HG02870 (cell line): Measurements from ENCODE around the gene ZNF304.

Experiments used
- ATAC-seq: cut with Tn5 transposase; IDR thresholded peaks from one replicate; pipeline ENCODE4 v1.9.1; 2021; ENCODE audit warnings: mild to moderate bottlenecking, moderate library complexity; ENCODE audit not compliant: unreplicated experiment

Gene ZNF304

DNA sequence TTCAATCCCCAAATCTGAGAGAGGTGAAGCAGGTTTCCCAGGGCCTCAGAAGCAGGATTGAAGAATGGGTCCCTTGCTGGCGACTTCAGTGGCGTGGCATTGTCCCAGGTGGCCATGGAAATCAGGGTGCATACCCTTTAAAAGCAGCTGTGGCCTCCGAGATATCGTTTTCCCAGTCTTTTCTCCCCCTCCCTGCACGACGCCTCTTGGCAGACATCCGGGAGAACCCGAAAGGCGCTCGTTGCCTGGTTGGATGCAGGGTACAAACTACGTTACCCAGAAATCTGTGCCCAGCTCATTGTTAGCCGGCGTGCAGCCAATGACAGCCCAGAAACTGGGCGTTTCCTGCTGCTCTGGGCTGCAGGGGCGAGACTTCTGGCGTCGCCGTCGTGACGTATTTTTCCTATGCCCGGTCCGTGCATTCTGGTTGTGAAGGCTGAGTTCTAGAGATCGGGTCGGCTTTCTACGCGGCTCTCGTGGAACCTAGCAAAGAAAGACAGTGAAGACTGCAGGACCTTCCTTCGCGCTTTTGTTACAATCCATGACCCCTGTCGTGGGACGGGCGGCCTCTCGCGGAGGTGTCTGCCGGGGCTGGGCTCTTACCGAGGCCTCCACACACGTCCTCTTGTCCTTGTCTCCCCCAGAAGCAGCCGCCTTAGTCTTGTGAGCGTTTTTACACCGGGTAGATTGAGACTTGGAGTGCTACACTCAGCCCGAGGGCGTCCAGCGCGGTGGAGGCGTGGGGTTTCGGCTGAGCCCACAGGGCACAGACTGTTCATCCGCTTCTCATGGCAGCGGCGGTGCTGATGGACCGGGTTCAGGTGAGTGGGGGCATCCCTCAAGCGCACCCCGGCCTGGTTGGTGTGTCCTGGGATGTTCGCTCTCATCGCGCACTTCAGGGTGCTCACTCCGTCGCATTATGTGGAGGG is at the start of gene ZNF304:
TSS of gene ZNF304 (plus strand) at position 395 of the 929 bp plus-strand sequence. CDS start at position 789, 394 bp downstream.
- ATAC-seq = peak; percentile 97

DNA sequence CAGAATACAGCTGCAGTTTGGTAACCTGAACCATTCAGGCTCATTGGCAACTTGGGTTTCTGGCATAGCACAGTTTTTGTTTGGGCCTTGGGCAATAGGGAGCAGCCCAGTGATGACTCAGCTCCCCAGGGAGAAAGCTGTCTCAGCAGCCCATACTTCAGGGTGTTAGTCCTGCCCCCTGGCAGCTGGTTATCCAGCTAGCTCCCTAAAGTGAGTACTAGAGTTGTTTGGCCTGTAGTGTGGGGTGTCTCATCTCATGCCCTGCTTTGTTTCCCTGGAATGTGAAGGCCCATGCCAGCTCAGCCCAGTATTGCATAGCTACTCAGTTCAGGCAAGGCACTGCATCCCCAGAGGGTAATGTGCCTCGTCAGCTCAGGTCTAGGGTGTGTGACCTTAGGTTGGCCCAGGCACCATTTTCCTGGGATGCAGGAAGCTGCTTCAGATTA is 49.0 kb upstream of the ZNF304 start:
- ATAC-seq = no peak

DNA sequence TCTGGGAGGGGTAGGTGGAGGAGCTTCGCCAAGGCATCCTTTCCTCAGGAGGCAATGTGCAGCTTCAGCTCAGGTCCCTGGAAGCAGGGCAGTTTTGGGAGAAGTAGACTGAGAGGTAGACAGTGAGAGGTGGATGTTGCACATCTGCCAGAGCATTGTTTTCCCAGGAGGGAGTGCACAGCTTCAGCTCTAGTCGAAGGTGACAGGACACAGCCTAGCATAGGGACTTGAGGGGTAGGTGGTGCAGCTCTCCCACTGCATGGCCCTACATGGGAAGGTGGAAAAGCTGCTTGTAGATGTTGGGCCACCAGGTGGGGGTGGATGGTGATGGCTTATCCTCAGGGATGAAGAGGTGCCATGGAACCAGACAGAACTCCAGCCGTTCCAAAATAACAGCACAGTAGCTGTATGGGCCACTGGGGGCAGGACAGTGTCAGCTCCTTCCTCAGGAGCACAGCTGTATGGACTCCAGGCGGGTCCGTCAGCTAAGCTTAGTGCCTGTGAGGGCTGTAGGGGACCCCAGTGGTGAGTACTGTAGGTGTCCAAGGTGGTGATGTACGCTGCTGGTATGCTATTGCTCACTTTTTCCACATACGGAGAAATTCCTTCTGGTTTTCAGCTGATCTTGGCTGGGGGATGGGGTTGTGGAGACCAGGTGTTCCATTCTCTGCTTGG is 48.2 kb upstream of the ZNF304 start:
- no peak for ATAC-seq

DNA sequence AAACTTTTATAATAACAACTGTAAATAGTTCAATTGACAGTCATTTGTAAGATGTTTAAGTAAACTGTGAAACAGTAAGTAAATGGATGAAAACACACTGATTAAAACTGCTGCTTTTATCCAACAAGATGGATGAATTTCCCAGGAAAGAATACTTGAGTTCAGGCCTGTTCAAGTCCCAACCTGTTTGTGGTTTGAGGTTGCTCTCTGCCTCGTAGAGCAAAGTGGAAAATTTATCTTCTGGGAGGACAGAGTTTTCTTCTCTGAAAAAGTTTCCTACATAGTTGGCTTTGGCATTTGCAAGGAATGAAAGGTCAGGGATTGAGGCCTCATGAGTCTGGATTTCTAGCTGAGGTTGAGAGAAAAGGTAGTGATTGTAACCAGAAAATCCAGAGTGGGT is 46.0 kb upstream of the ZNF304 start:
- ATAC-seq = no peak

DNA sequence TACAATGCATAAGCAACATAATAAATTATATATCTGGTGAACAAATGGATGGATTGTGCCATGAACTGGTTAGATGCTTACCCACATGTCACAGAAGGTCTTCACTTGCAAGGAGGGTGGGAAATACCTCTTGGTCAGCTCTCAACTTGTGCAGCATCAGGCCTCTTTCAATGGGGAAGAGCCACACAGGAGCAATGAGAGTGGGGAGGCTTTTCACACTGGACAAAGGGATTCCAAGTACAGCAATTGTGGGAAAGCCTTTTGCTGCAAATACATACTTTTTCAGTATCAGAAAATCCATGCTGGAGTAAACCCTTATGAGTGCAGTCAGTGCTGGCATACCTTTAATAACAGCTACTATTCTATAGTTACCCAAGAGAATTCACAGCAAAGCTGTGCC is 42.6 kb upstream of the ZNF304 start:
- ATAC-seq = no peak

DNA sequence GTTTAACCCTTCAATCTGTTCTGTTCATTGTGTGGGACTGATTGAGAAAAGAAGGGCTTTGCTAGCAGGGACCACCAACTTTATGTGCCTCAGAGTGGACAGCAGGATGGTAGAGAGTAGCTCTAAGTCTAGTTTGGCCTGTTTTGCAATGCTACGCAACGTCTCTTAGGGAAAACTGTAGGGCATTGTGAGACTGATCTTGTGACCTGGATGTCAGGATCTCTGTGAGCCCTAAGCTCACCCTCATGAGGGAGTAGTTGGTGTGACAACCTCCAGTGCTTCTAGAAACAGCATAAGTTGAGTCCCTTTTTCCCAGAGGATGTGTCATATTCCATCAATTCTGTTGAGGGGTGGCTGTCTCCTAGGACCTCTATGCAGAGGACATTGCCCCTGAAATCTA is 40.3 kb upstream of the ZNF304 start:
- no peak for ATAC-seq

DNA sequence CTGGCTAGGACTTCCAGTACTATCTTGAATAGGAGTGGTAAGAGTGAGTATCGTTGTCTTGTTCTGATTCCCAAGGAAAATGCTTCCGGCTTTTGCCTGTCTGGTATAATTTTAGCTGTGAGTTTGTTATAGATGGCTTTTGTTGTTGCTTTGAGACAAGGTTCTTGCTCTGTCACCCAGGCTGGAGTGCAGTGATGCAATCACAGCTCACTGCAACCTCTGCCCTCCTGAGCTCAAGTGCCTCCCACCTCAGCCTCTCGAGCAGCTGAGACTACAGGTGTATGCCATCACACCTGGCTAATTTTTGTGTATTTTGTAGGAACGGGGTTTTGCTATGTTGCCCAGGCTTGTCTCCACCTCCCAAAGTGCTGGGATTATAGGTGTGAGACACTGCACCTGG is 36.9 kb upstream of the ZNF304 start:
- ATAC-seq = no peak

DNA sequence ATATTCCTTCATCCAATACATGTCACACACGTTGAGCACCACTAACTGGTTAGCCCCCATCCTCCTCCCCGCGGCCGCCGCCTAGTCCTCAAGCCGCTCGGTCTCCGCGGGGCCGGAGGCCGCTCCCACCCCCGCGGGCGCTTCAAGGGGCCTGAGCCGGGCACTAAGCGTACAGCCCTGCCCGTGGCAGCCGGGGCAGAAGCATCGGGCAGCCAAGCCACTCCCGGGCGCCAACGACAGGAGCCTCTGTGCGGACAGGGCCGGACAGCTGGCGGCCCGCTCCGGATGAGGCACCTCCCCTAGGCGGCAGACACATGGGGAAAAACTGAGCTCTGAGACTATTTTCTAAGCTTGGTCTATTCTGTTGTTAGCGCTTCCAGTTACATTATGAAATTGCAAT is 33.6 kb upstream of the ZNF304 start:
- no peak for ATAC-seq

DNA sequence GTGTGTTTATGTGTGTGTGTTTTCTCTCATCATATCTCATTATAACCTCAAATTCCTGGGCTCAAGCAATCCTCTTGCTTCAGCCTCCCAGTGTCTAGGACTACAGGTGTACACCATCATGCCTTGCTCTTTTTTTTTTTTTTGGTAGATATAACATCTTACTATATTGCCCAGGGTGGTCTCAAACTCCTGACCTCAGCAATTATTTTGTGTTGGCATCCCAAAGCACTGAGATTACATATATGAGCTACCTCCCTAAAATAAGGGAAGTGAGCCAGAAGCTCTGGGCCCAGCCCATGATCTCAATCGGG is 31.2 kb upstream of the ZNF304 start:
- ATAC-seq = no peak

DNA sequence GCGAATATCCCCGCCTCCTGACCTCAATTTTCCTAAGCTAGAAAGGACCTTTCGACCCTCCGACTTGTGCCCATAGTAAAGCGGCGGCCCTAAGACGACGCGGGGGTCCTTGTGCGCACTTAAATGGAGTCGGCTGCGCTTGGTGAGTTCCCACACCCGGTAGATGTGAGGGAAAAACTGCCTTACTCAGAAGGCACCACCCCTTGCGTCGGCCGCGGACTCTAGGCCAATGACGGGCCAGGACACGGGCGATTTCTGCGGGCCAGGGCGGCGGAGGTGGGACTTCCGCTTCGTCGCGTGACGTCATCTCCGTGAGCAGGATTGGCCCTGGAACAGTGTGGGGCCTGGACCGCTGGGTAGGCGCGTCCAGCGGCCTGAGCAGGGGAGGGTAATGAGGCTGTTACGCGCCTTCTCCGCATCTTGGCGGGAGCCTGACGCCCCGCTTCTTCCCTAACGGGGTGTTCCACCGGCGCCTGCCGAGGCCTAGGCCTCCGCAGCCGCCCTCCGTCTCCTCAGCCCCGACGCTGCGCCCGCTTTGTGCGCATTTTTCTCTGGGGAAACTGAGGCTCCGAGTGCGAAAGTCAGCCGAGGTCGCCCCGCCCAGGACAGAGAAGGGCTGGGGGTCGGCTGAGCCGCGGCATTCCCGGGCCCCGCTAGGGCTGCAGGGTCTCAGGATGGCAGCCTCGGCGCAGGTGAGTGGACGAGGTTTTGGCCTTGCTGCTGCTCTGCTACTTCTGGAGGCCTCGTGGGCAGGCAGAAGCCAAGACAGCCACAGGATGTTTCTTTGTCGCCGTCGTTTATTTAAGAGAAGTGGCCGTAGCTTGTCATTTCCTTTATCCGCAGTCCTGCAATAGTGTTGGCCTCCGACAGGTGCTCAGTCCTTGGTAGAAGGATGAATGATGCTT is 30.6 kb upstream of the ZNF304 start, which contains the start of gene ZNF543:
TSS of gene ZNF543 (plus strand) at position 293 of the 905 bp plus-strand sequence. CDS start at position 675, 382 bp downstream.
- ATAC-seq = peak; percentile 91

DNA sequence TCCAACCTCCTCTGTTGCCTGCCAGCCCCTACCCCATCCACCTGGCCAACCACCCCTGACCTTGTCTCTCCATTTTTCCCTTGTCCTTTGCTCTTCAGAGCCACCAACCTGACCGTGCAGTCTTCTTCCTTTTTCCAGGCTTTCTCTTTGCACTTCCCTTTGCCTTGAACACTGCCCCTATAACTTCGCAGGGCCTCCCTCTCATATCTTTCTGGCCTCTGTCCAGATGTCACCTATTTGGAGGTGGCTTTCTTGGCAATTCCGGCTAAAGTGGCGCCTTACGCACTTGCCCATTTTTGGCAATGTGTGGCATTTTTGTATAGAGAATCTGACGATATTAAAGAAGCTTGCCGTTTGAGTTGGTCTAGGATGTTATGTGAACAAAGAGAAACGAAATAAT is 30.0 kb upstream of the ZNF304 start:
- no peak for ATAC-seq

DNA sequence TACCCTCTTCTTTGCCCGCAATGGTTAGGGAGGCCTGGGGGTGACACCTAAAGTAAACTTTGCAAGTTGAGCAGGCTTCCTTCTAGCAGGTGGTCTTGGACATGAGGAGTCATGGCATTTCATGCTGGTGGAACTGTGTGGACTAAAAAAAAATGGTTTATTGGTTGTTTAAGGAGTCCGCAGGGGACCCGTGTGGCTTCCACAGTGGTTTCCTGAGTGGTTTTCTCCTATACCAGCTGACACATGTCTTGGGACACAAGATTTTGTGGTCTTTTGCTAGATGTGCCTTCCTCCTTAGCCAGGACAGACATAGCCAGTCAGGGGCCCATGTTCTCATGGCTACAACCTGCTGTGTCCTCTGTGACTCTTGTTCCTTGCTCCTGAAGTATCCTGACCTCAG is 29.3 kb upstream of the ZNF304 start:
- no peak for ATAC-seq

DNA sequence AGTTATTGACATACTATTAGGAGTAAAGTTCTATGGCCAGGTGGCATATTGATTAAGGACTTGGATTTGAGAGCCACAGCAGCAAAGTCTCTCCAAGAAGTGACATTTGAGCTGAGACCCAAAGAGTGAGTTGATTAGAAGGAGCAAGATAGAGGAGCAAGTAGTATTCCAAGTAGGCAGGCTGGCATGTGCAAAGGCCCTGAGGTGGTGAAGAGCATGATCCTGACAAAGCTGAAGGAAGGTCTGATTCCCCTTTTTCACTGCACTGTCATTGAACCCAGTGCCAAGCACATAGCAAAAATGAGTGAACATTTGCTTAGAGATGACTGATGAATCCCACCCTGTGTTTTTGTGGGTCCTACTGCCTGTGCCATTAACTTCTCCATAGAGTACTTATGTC is 26.1 kb upstream of the ZNF304 start:
- no peak for ATAC-seq

DNA sequence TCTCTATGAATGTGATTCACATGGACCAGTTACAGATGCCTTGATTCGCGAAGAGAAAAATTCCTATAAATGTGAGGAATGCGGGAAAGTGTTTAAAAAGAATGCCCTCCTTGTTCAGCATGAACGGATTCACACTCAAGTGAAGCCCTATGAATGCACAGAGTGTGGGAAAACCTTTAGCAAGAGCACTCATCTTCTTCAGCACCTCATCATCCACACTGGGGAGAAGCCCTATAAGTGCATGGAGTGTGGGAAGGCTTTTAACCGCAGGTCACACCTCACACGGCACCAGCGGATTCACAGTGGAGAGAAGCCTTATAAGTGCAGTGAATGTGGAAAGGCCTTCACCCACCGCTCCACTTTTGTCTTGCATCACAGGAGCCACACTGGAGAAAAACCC is 23.1 kb upstream of the ZNF304 start:
- ATAC-seq = no peak

DNA sequence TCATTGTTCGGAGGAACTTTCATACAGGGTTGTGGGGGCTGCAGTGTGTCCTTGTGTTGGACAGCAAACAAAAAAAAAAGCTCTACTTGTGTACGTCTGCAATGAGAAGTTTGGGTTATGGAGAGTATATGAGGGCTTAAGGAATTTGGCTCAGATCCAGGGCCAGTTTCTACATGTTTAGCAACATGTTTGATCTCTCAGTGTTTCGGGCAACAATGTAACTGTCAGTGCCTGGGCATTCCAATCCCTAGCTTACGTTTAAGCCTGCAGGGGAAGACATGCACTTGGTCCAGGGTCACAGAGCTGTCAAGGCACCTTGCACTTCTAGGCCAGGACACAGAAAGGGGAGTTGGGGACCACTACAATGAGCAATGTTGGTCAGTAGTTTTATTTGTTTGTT is 16.9 kb upstream of the ZNF304 start:
- no peak for ATAC-seq

DNA sequence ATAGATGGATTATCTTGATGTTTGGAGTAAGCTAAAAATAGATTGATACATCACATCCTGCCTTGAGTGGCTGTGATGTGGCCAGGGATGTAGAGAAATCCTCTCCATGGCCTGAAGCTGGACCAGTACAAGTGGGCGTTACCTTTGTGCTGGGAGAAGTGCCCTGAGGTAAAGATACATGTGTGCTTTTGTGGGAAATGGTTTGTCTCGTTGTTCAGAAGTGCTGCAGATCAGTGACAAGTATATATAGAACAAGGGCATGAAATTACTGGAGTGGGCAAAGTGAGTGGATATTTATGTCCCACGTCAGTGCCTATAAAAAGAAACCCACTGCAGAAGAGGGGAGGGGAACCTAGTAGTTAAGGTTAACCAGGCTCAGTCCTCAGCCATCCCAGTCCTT is 12.2 kb upstream of the ZNF304 start:
- ATAC-seq = no peak

DNA sequence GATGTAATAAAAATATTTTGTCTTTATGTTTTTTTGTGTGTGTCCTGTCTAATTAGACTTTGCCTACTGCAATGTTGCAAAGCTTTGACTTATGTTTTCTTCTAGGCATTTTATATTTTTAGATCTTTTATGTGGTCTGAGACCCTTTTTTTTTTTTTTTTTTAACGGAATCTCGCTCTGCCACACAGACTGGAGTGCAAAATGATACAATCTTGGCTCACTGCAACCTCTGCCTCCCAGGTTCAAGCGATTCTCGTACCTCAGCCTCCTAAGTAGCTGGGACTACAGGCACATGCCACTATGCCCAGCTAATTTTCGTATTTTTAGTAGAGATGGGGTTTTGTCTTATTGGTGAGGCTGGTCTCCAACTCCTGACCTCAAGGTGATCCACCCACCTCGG is 8.5 kb upstream of the ZNF304 start:
- ATAC-seq = no peak

DNA sequence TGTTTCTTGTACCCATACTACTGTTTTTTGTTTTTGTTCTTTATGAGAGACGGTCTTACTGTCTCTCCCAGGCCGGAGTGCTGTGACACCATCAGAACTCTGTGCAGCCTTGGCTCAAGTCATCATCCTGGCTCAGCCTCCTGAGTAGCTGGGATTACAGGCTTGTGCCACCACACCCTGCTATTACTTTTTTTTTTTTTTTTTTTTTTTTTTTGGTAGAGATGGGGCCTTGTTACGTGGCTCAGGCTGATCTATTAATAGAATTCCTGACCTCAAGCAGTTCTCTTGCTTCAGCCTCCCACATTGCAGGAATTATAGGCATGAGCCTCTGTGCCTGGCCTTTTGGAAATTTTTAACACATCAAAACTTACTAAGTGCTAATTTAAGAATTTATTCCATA is 2.9 kb upstream of the ZNF304 start:
- no peak for ATAC-seq

DNA sequence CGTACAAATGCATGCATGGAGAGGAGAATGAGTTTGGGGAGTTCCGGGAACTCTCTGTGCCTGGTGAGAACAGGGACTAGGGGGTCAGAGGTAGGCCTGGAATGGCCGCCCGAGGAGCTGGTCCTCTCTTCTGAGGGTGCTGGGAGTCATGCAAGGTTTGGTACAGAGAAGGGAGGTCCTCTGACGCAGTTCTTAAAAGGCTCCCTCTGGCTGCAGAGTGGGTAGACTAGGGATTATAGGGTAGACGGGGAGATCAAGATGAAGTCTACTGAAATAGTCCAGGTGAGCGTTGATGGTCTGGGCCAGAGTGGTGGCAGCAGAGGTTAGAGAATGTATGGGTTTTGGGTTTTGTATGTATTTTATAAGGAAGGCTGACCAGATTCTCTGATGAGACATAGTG is 796 bp downstream of the ZNF304 start:
- no peak for ATAC-seq

DNA sequence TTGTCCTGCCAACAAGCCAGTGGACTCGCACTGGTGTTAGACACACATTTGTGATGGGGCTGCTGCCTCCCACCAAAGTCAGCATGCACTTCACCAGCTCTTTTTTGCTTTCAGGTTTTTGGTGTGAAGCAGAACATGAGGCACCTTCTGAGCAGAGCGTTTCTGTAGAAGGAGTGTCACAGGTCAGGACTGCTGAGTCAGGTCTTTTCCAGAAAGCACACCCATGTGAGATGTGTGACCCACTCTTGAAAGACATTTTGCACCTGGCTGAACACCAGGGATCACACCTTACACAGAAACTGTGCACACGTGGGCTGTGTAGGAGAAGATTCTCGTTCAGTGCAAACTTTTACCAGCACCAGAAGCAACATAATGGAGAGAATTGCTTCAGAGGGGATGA is 4.8 kb downstream of the ZNF304 start:
- no peak for ATAC-seq

DNA sequence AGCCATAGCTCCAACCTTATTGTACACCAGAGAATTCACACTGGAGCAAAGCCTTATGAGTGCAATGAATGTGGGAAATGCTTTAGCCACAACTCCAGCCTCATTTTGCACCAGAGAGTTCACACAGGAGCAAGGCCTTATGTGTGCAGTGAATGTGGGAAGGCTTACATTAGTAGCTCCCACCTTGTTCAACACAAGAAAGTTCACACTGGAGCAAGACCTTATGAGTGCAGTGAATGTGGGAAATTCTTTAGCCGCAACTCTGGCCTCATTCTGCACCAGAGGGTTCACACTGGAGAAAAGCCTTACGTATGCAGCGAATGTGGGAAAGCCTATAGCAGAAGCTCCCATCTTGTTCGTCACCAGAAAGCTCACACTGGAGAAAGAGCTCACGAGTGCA is 6.3 kb downstream of the ZNF304 start:
- no peak for ATAC-seq
